ENCODE results near the gene ZMIZ1.

- TF ChIP-seq, protein P1, sequence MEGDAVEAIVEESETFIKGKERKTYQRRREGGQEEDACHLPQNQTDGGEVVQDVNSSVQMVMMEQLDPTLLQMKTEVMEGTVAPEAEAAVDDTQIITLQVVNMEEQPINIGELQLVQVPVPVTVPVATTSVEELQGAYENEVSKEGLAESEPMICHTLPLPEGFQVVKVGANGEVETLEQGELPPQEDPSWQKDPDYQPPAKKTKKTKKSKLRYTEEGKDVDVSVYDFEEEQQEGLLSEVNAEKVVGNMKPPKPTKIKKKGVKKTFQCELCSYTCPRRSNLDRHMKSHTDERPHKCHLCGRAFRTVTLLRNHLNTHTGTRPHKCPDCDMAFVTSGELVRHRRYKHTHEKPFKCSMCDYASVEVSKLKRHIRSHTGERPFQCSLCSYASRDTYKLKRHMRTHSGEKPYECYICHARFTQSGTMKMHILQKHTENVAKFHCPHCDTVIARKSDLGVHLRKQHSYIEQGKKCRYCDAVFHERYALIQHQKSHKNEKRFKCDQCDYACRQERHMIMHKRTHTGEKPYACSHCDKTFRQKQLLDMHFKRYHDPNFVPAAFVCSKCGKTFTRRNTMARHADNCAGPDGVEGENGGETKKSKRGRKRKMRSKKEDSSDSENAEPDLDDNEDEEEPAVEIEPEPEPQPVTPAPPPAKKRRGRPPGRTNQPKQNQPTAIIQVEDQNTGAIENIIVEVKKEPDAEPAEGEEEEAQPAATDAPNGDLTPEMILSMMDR (IDR thresholded peaks at IDR 0.05) = no peak
- TF ChIP-seq POLR2A (IDR thresholded peaks at IDR 0.05) (peak in 1 of 4 donors; percentile 14), EP300 (IDR thresholded peaks at IDR 0.05) (no peak)
Observed at GRCh38 chr10:79246606-79247275, 178.0 kb downstream of the ZMIZ1 start.
